Naive thymus-derived CD4-positive, alpha-beta T cell (primary cell): ENCODE measurements around the gene LARGE1. TPM values are rescaled to one million over a fixed set of nuclear protein-coding genes. Genes with fewer than 3 reads are reported as not detected.

Experiments
- ATAC-seq: fragments of 150-1000 bp; cut with Tn5 transposase; 2 replicates; pipeline ENCODE4 v1.10.0; 2021; ENCODE audit warnings: mild to moderate bottlenecking, moderate library complexity
- CTCF ChIA-PET: fragments of 350-600 bp; sonication (Branson Sonifier 250); formaldehyde crosslinking; loops from one replicate; lab custom pipeline; 2021; ENCODE audit warnings: antibody characterized with exemption; lab: Charles Lee
- POLR2A ChIA-PET: fragments of 350-600 bp; sonication (Branson Sonifier 250); formaldehyde crosslinking; loops from one replicate; lab custom pipeline; 2021; ENCODE audit warnings: antibody characterized with exemption, inconsistent platforms; lab: Charles Lee
- DNase-seq, 9 donors: peaks; one replicate each; pipeline versions ENCODE4 v3.0.0 to v3.0.0-alpha.2; 2020 to 2022; ENCODE audit warnings: mixed read lengths in 1 of 9
- H3K27ac ChIP-seq: one replicate; pipeline ENCODE4 v1.7.0; 2013; ENCODE audit warnings: mild to moderate bottlenecking, low read depth, low read length, moderate library complexity
- H3K27me3 ChIP-seq, 2 donors: one replicate each; pipeline ENCODE4 v1.7.0; 2013; ENCODE audit warnings: low read length in 2 of 2, mild to moderate bottlenecking in 2 of 2, moderate library complexity in 2 of 2; ENCODE audit not compliant: control insufficient read depth in 2 of 2, insufficient read depth in 2 of 2
- H3K36me3 ChIP-seq, 3 experiments: 1 replicate in 2 of 3; 2 replicates in 1 of 3; pipeline ENCODE4 v1.7.0; 2013; ENCODE audit warnings: low read length in 3 of 3, mild to moderate bottlenecking in 3 of 3, moderate library complexity in 1 of 3; ENCODE audit not compliant: insufficient read depth in 3 of 3, control insufficient read depth in 2 of 3
- H3K4me1 ChIP-seq, 2 donors: one replicate each; pipeline ENCODE4 v1.7.0; 2013; ENCODE audit warnings: low read length in 2 of 2, mild to moderate bottlenecking in 2 of 2, moderate library complexity in 1 of 2; ENCODE audit not compliant: control insufficient read depth in 2 of 2, insufficient read depth in 2 of 2
- H3K4me3 ChIP-seq: 2 replicates; pipeline ENCODE4 v1.7.0; 2013; ENCODE audit warnings: mild to moderate bottlenecking, low read length
- H3K9me3 ChIP-seq, 3 experiments: 1 replicate in 2 of 3; 2 replicates in 1 of 3; pipeline ENCODE4 v1.7.0; 2013; ENCODE audit warnings: low read length in 3 of 3; ENCODE audit not compliant: control insufficient read depth in 2 of 3
- H3K27ac Mint-ChIP-seq, 9 donors: one replicate each; pipeline ENCODE4 v1.8.0; 2020 to 2022; ENCODE audit warnings: mixed read lengths in 9 of 9, mild to moderate bottlenecking in 8 of 9, moderate library complexity in 5 of 9, inconsistent platforms in 2 of 9
- H3K27me3 Mint-ChIP-seq, 5 donors: one replicate each; pipeline ENCODE4 v1.8.0; 2021 to 2022; ENCODE audit warnings: mixed read lengths in 5 of 5, mild to moderate bottlenecking in 1 of 5
- H3K36me3 Mint-ChIP-seq, 5 donors: one replicate each; pipeline ENCODE4 v1.8.0; 2020 to 2022; ENCODE audit warnings: mixed read lengths in 5 of 5, mild to moderate bottlenecking in 3 of 5, inconsistent platforms in 1 of 5
- H3K4me1 Mint-ChIP-seq, 7 donors: one replicate each; pipeline ENCODE4 v1.8.0; 2020 to 2022; ENCODE audit warnings: mixed read lengths in 7 of 7, mild to moderate bottlenecking in 3 of 7, inconsistent platforms in 1 of 7
- H3K4me3 Mint-ChIP-seq, 10 donors: one replicate each; pipeline ENCODE4 v1.8.0; 2020 to 2022; ENCODE audit warnings: mild to moderate bottlenecking in 10 of 10, mixed read lengths in 10 of 10, moderate library complexity in 6 of 10, inconsistent platforms in 2 of 10
- H3K9me3 Mint-ChIP-seq, 11 donors: one replicate each; pipeline ENCODE4 v1.8.0; 2020 to 2022; ENCODE audit warnings: mixed read lengths in 11 of 11, mild to moderate bottlenecking in 4 of 11, inconsistent platforms in 1 of 11, moderate library complexity in 1 of 11
- intact Hi-C, 2 donors: fragments of 100-400 bp; cut with micrococcal nuclease; formaldehyde crosslinking; loops; one replicate each; pipeline ENCODE4 v1.15.1; 2023
- polyA plus RNA-seq, 2 donors: library from polyadenylated mRNA; unstranded; fragments of 300-500 nt; fragmentation: Illumina TruSeq; gene quantifications; one replicate each; pipeline ENCODE4 v1.2.3, GENCODE V29; 2021
- total RNA-seq, 6 experiments: library from RNA in 5 of 6; stranded (reverse) in 5 of 6; gene quantifications; 1 replicate in 5 of 6; 2 replicates in 1 of 6; pipeline ENCODE4 v1.2.3 and lab custom pipeline; 2021 to 2026

LARGE1 gene
- total and polyA plus RNA-seq, 7 experiments from 2014 or later, result 2.3 to 4.8 (median 3.0) TPM; not detected in 3

DNA sequence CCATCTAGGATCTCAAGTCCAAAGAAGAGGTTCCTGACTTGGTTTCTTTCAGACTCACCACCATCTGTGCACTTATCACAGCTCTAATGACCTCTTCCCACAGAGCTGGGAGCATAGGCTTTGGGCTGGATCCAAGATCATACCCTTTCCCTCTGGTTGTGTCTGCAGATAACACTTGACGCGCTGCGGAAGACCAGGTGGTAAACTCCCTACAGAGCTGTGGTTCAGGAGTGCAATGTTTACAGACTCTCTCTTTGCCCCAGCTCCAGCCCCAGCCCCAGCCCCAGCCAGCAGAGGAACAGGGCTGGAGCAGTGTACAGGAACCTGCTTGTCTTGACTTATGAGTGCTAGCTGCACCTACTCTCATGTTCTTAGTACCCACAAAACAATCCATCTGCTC lies 587.7 kb downstream of the LARGE1 start:
- H3K27me3 ChIP-seq, result no peaks in the 10 kb centered on the region
- no peaks in the 10 kb centered on the region for H3K9me3 ChIP-seq
- intact Hi-C loops, result no loop called here
- ATAC-seq (no peak), DNase-seq (no peak)
- H3K36me3 ChIP-seq, result no peaks in the 10 kb centered on the region
- POLR2A ChIA-PET, result no interaction called here
- Mint-ChIP-seq H3K27me3 (peaks cover 0 to 16% (median 4%) of the 10 kb centered on the region in 5 donors), H3K4me1 (no peaks in the 10 kb centered on the region), H3K36me3 (no peaks in the 10 kb centered on the region), H3K9me3 (peaks cover 0 to 10% (median 0%) of the 10 kb centered on the region in 11 donors), H3K27ac (no peak overlapping the region), H3K4me3 (no peak overlapping the region)
- CTCF ChIA-PET, result no interaction called here
- H3K4me1 ChIP-seq, result no peaks in the 10 kb centered on the region
- H3K27ac ChIP-seq, result no peak overlapping the region
- no peak overlapping the region for H3K4me3 ChIP-seq

DNA sequence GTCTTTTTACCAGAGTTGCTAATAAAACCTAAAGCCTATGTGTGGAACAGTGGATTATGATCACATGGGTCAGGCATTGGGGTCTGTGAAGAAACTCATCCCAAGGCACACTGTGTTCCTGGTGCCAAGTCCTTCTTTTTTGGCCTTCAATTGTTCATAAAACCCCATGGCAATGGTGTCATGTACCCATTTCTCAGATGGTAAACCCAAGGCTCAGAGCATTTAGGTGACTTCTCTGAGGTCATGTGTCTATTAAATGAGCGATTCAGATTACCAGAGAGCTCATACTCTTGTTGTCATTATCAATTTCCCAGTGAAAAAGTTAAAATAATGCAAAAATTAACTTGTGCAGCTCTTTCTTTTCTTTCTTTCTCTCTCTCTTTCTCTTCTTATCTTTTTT lies 589.3 kb downstream of the LARGE1 start:
- Histone ChIP-seq H3K36me3 (no peaks in the 10 kb centered on the region), H3K4me1 (no peaks in the 10 kb centered on the region), H3K27ac (no peak overlapping the region), H3K27me3 (no peaks in the 10 kb centered on the region), H3K9me3 (no peaks in the 10 kb centered on the region), H3K4me3 (no peak overlapping the region)
- intact Hi-C loops, result no loop called here
- Mint-ChIP-seq H3K27me3 (peaks cover 0 to 13% (median 8%) of the 10 kb centered on the region in 5 donors), H3K9me3 (peaks cover 0 to 9% (median 0%) of the 10 kb centered on the region in 11 donors), H3K4me3 (no peak overlapping the region), H3K4me1 (no peaks in the 10 kb centered on the region), H3K27ac (no peak overlapping the region), H3K36me3 (no peaks in the 10 kb centered on the region)
- POLR2A ChIA-PET, result no interaction called here
- CTCF ChIA-PET, result no interaction called here
- no peak for DNase-seq
- ATAC-seq, result no peak

DNA sequence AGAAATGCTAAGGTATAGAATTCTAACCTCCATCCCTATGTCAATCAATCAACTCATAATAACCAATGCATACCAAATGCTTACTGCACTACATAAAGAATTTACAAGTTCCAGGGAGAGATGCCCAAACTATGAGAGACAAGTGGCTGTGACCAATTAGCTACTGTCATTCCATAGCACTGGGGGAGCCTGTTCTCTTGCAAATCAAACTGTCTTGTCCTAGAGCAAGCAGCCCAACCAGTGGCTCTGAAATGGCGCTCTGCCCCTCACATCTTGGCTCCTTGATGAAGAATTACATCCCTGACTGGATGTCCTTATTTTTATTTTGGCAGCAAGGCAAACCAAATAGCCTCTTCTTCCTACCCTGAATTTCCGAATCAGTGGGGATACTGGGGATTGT lies 589.7 kb downstream of the LARGE1 start:
- no peak for DNase-seq
- Histone ChIP-seq H3K27me3 (no peaks in the 10 kb centered on the region), H3K27ac (no peak overlapping the region), H3K4me1 (no peaks in the 10 kb centered on the region), H3K36me3 (no peaks in the 10 kb centered on the region), H3K4me3 (no peak overlapping the region), H3K9me3 (no peaks in the 10 kb centered on the region)
- POLR2A ChIA-PET, result no interaction called here
- peaks cover 0 to 13% (median 8%) of the 10 kb centered on the region in 5 donors for H3K27me3 Mint-ChIP-seq
- no peaks in the 10 kb centered on the region for H3K4me1 Mint-ChIP-seq
- CTCF ChIA-PET, result no interaction called here
- H3K4me3 Mint-ChIP-seq, result no peak overlapping the region
- no peak for ATAC-seq
- no peaks in the 10 kb centered on the region for H3K36me3 Mint-ChIP-seq
- no peak overlapping the region for H3K27ac Mint-ChIP-seq
- intact Hi-C loops, result no loop called here
- H3K9me3 Mint-ChIP-seq, result peaks cover 0 to 9% (median 0%) of the 10 kb centered on the region in 11 donors

DNA sequence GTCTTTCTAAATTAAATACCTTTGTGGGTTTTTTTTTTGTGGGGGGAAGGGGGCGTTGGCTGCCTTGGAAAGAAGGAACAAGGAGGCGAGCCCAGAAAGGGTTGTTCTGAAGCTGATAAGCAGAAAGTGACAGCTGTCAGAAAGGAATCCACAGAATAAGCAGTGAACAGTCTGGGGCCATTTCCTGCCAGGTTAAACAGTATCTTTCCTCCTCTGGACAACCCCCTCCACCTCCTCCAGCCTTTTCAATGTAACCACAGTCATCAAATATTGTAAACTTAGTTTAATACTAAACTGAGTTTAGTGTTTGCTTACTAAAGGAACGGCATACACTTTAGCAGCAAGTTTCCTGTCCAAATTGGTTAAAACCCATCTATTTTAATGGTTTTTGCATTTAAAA lies 590.9 kb downstream of the LARGE1 start:
- H3K27ac Mint-ChIP-seq, result no peak overlapping the region

DNA sequence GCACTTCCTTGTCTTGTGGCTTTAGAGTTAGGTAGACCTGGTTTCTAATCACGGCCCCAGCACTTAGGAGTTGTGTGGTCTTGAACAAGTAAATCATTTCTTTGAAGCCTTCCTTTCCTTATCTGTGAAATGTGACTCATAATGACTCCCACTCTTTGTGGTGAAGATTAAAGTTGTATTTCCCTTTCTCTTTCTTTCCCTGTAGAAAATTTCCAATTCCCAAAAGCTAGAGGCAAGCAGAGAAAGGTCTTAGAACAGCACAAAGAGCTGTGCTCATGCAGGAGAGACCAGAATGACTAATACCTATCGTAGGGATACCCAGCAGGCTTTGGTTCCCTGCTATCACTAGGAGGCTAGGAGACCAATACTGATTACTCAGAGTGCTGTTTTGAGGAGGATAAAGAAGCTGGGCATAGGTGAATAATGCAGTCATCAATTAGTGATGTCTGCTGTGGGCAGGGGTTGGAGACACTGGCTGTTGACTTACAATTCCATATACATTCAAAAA lies 591.4 kb downstream of the LARGE1 start:
- Histone ChIP-seq H3K36me3 (no peaks in the 10 kb centered on the region), H3K9me3 (no peaks in the 10 kb centered on the region), H3K27ac (no peak overlapping the region), H3K27me3 (no peaks in the 10 kb centered on the region), H3K4me3 (no peak overlapping the region), H3K4me1 (no peaks in the 10 kb centered on the region)
- no peaks in the 10 kb centered on the region for H3K36me3 Mint-ChIP-seq
- ChIA-PET POLR2A (no interaction called here), CTCF (no interaction called here)
- no peak overlapping the region for H3K27ac Mint-ChIP-seq
- peaks cover 0 to 9% (median 0%) of the 10 kb centered on the region in 11 donors for H3K9me3 Mint-ChIP-seq
- DNase-seq (no peak), ATAC-seq (no peak)
- H3K4me1 Mint-ChIP-seq, result no peaks in the 10 kb centered on the region
- peaks cover 0 to 13% (median 8%) of the 10 kb centered on the region in 5 donors for H3K27me3 Mint-ChIP-seq
- intact Hi-C loops, result no loop called here
- H3K4me3 Mint-ChIP-seq, result no peak overlapping the region

More for the DNA sequence above, 590.9 kb downstream of the LARGE1 start:
- H3K4me1 ChIP-seq, result no peaks in the 10 kb centered on the region
- H3K27me3 ChIP-seq, result no peaks in the 10 kb centered on the region
- ATAC-seq, result no peak
- H3K9me3 Mint-ChIP-seq, result peaks cover 0 to 9% (median 0%) of the 10 kb centered on the region in 11 donors
- ChIA-PET POLR2A (no interaction called here), CTCF (no interaction called here)
- H3K27ac ChIP-seq, result no peak overlapping the region
- H3K36me3 ChIP-seq, result no peaks in the 10 kb centered on the region
- intact Hi-C loops, result no loop called here
- no peaks in the 10 kb centered on the region for H3K36me3 Mint-ChIP-seq
- DNase-seq, result no peak
- H3K4me1 Mint-ChIP-seq, result no peaks in the 10 kb centered on the region
- H3K4me3 Mint-ChIP-seq, result no peak overlapping the region
- H3K9me3 ChIP-seq, result no peaks in the 10 kb centered on the region
- peaks cover 0 to 13% (median 8%) of the 10 kb centered on the region in 5 donors for H3K27me3 Mint-ChIP-seq
- no peak overlapping the region for H3K4me3 ChIP-seq

DNA sequence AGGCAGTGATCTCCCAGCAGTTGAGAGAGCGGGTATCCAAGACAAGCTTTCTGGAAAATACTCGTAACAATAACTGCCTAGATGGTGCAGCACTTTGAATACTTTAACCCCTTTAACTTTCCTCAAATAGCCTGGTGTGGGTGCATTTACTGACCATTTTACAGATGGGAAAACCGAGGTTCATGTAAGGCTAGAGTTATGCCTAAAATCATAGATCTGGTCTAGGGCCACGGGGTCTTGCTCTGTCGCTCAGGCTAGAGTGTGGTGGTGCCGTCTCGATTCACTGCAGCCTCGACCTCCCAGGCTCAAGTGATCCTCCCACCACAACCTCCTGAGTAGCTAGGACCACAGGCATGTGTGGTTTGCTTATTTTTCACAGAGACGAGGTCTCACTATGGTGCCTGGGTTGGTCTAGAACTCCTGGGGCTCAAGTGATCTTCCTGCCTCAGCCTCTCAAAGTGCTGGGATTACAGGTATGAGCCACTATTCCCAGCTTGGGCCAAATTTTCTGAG lies 592.9 kb downstream of the LARGE1 start:
- ATAC-seq (no peak), DNase-seq (no peak)
- no peaks in the 10 kb centered on the region for H3K36me3 Mint-ChIP-seq
- no peak overlapping the region for H3K4me3 Mint-ChIP-seq
- Histone ChIP-seq H3K9me3 (no peaks in the 10 kb centered on the region), H3K4me3 (no peak overlapping the region), H3K27ac (no peak overlapping the region), H3K36me3 (no peaks in the 10 kb centered on the region), H3K4me1 (no peaks in the 10 kb centered on the region), H3K27me3 (no peaks in the 10 kb centered on the region)
- CTCF ChIA-PET, result no interaction called here
- POLR2A ChIA-PET, result no interaction called here
- intact Hi-C loops, result no loop called here
- H3K9me3 Mint-ChIP-seq, result peaks cover 0 to 8% (median 0%) of the 10 kb centered on the region in 11 donors
- H3K27ac Mint-ChIP-seq, result no peak overlapping the region
- H3K27me3 Mint-ChIP-seq, result peaks cover 0 to 8% (median 4%) of the 10 kb centered on the region in 5 donors
- H3K4me1 Mint-ChIP-seq, result no peaks in the 10 kb centered on the region
